Loucy (cell line): Measurements from ENCODE around the gene OXCT2.

Experiments
- H2AFZ ChIP-seq: fragments of 200-600 bp; sonication (generic); 2 replicates; pipeline ENCODE4 v1.6.0; 2016; ENCODE audit warnings: antibody characterized with exemption, mild to moderate bottlenecking, low read length, moderate library complexity
- H3F3A ChIP-seq: fragments of 200-600 bp; 2 replicates; pipeline ENCODE4 v1.6.0; 2016; ENCODE audit warnings: antibody characterized with exemption, low read depth, mild to moderate bottlenecking
- H3K27me3 ChIP-seq: fragments of 200-600 bp; sonication (generic); 2 replicates; pipeline ENCODE4 v1.6.1; 2014; ENCODE audit warnings: low read length, mild to moderate bottlenecking; ENCODE audit not compliant: insufficient read depth, poor library complexity, severe bottlenecking
- H3K36me3 ChIP-seq: fragments of 200-600 bp; sonication (generic); 2 replicates; pipeline ENCODE4 v1.6.1; 2016; ENCODE audit warnings: low read length; ENCODE audit not compliant: insufficient read depth
- H3K4me1 ChIP-seq: fragments of 200-600 bp; sonication (generic); 2 replicates; pipeline ENCODE4 v1.5.1; 2014; ENCODE audit warnings: low read length, mild to moderate bottlenecking; ENCODE audit not compliant: insufficient read depth, poor library complexity, severe bottlenecking
- H3K4me2 ChIP-seq: fragments of 200-600 bp; sonication (generic); 2 replicates; pipeline ENCODE4 v1.6.0; 2014; ENCODE audit warnings: antibody characterized with exemption, low read length, low read depth, mild to moderate bottlenecking; ENCODE audit not compliant: poor library complexity, severe bottlenecking
- H3K4me3 ChIP-seq: fragments of 200-600 bp; sonication (generic); 2 replicates; pipeline ENCODE4 v1.5.1; 2014; ENCODE audit warnings: low read length, mild to moderate bottlenecking, mixed read lengths; ENCODE audit not compliant: poor library complexity, severe bottlenecking
- H3K79me2 ChIP-seq: fragments of 200-600 bp; sonication (generic); 2 replicates; pipeline ENCODE4 v1.6.1; 2014; ENCODE audit warnings: low read length; ENCODE audit not compliant: insufficient read depth
- H3K9ac ChIP-seq: fragments of 200-600 bp; sonication (generic); 2 replicates; pipeline ENCODE4 v1.6.0; 2014; ENCODE audit warnings: mild to moderate bottlenecking, low read depth, low read length, moderate library complexity; ENCODE audit not compliant: poor library complexity, severe bottlenecking
- H3K9me2 ChIP-seq: fragments of 200-600 bp; sonication (generic); replicated peaks from 2 replicates; pipeline ENCODE4 v1.6.1; 2016; ENCODE audit warnings: low read depth, low read length, mixed read lengths
- H3K9me3 ChIP-seq: fragments of 200-600 bp; sonication (generic); 2 replicates; pipeline ENCODE4 v1.6.1; 2014; ENCODE audit warnings: mild to moderate bottlenecking, antibody characterized with exemption, low read length, low read depth; ENCODE audit not compliant: insufficient read depth
- H4K20me1 ChIP-seq: fragments of 200-600 bp; sonication (generic); 2 replicates; pipeline ENCODE4 v1.6.0; 2014; ENCODE audit warnings: antibody characterized with exemption, low read length, mild to moderate bottlenecking; ENCODE audit not compliant: insufficient read depth, poor library complexity, severe bottlenecking
- CTCF ChIP-seq: fragments of 200-600 bp; sonication (generic); conservative IDR thresholded peaks from 2 replicates; pipeline ENCODE4 v1.5.1; 2014; ENCODE audit warnings: mild to moderate bottlenecking, antibody characterized with exemption, low read length
- EZH2phosphoT487 ChIP-seq: fragments of 200-600 bp; IDR thresholded peaks from 2 replicates; pipeline ENCODE4 v1.6.1; 2018; ENCODE audit warnings: antibody characterized with exemption, mild to moderate bottlenecking, moderate library complexity, borderline replicate concordance

The OXCT2 gene

GRCh38 chr1:39760074-39761008 is 10.8 kb downstream of the OXCT2 start:
- Histone ChIP-seq H4K20me1 (no peaks in the 10 kb centered on the region), H3K9ac (no peak overlapping the region), H3K9me3 (no peaks in the 10 kb centered on the region), H3K9me2 (no peaks in the 10 kb centered on the region), H3K4me1 (no peaks in the 10 kb centered on the region), H3K36me3 (no peaks in the 10 kb centered on the region), H3F3A (no peaks in the 10 kb centered on the region), H3K4me3 (no peak overlapping the region), H2AFZ (no peak overlapping the region), H3K4me2 (no peak overlapping the region), H3K27me3 (no peaks in the 10 kb centered on the region), H3K79me2 (no peaks in the 10 kb centered on the region)
- TF ChIP-seq EZH2phosphoT487 (no peak), CTCF (no peak)

- H3K4me1 ChIP-seq = no peaks in the 10 kb centered on the region
- H3K9me2 ChIP-seq = no peaks in the 10 kb centered on the region
- peaks cover 6% of the 10 kb centered on the region; the same call in 1 of the 2 replicates for H3K36me3 ChIP-seq
- H3K4me3 ChIP-seq = no peak overlapping the region
- H4K20me1 ChIP-seq = no peaks in the 10 kb centered on the region
- no peaks in the 10 kb centered on the region for H3K79me2 ChIP-seq
- no peak overlapping the region for H2AFZ ChIP-seq
- H3K4me2 ChIP-seq = no peak overlapping the region
- H3K27me3 ChIP-seq = no peaks in the 10 kb centered on the region
- H3K9me3 ChIP-seq = no peaks in the 10 kb centered on the region
- no peaks in the 10 kb centered on the region for H3F3A ChIP-seq
- no peak for TF ChIP-seq EZH2phosphoT487
- TF ChIP-seq CTCF = no peak
- H3K9ac ChIP-seq = no peak overlapping the region
Observed at GRCh38 chr1:39759436-39759726, 11.8 kb downstream of the OXCT2 start.

DNA sequence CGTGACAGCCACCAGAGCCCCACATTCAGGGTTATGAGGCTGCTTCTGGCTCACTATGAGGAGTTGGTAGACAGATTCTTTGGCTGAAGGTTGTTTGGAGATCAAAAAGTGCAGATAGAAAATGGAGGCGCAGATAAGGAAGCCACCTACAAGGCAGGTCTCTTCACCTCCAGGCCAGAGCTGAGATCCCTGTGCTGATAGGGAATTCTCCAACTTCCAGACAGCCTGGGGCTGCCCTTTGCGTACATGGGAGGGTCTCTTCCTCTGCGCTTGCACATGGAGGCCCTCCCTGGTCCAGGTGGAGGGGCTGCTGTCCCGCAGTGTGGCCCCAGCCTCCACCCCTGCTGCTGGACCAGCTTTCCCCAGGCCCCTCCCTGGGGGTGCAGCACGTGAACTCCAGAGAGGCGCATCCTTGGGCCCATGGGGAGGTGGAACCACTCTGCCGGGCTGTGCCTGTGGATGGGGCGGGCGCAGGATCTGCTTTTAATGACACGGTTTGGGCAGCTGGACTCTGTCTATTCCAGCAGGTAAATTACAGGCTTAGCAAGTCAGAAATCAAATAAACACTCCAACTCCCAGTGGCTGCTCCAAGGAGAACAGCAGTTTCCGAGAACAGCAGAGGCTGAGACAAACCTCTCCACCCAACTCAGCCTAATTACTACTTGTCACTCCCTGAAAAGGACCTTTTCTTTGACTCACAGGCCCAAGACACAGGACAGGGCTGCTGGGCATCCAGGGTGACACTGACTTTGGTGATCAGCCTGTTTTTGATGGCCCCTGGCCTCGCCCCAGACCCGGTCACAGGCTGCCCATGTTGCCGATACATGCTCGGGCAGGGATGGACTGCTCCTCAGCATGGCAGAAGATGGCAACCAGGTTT is 12.4 kb downstream of the OXCT2 start:
- Histone ChIP-seq H4K20me1 (no peaks in the 10 kb centered on the region), H3K4me3 (no peak overlapping the region), H2AFZ (no peak overlapping the region), H3K27me3 (no peaks in the 10 kb centered on the region), H3K9me3 (no peaks in the 10 kb centered on the region), H3K9ac (no peak overlapping the region), H3F3A (no peaks in the 10 kb centered on the region), H3K4me2 (no peak overlapping the region), H3K9me2 (no peaks in the 10 kb centered on the region), H3K79me2 (no peaks in the 10 kb centered on the region), H3K4me1 (no peaks in the 10 kb centered on the region), H3K36me3 (peaks cover 6% of the 10 kb centered on the region; the same call in 1 of the 2 replicates)
- TF ChIP-seq CTCF = no peak
- no peak for TF ChIP-seq EZH2phosphoT487
